HepG2 (cell line): Measurements from ENCODE around the gene GJD4. TPM values are rescaled to one million over a fixed set of nuclear protein-coding genes. Genes with fewer than 3 reads are reported as not detected.

Source experiments
- BRF2 ChIP-seq: sonication (generic); formaldehyde crosslinking; IDR thresholded peaks from 2 replicates; pipeline ENCODE4 v1.8.1; 2022; ENCODE audit warnings: mild to moderate bottlenecking, missing genetic modification reagents
- CEBPZ ChIP-seq: IDR thresholded peaks from 2 replicates; pipeline ENCODE4 v1.6.1; 2012; ENCODE audit warnings: low read length, improper control_type of control experiment
- DMAP1 ChIP-seq: IDR thresholded peaks from 2 replicates; pipeline ENCODE4 v1.6.1; 2016
- JUND ChIP-seq: sonication (generic); formaldehyde crosslinking; IDR thresholded peaks from 2 replicates; pipeline ENCODE4 v1.8.0; 2022; ENCODE audit warnings: mild to moderate bottlenecking, missing genetic modification reagents
- SRSF4 ChIP-seq: fragments of 200-400 bp; formaldehyde crosslinking; IDR thresholded peaks from one replicate; pipeline ENCODE4 v1.6.1; 2018; ENCODE audit warnings: mild to moderate bottlenecking, low read depth, low read length, moderate library complexity; ENCODE audit not compliant: poor library complexity, severe bottlenecking
- ZBTB4 ChIP-seq: sonication (generic); formaldehyde crosslinking; IDR thresholded peaks from 2 replicates; pipeline ENCODE4 v1.4.0; 2020; ENCODE audit warnings: missing genetic modification reagents, mild to moderate bottlenecking, borderline replicate concordance
- ZFP91 ChIP-seq: sonication (generic); formaldehyde crosslinking; IDR thresholded peaks from 2 replicates; pipeline ENCODE4 v1.9.0; 2022; ENCODE audit warnings: missing genetic modification reagents, mild to moderate bottlenecking, borderline replicate concordance
- ZMAT3 ChIP-seq: sonication (generic); formaldehyde crosslinking; conservative IDR thresholded peaks from 2 replicates; pipeline ENCODE4 v1.7.0; 2021; ENCODE audit warnings: missing genetic modification reagents
- ZNF382 ChIP-seq: sonication (generic); formaldehyde crosslinking; IDR thresholded peaks from 2 replicates; pipeline ENCODE4 v1.5.0; 2020; ENCODE audit warnings: missing genetic modification reagents, mild to moderate bottlenecking, borderline replicate concordance
- ZNF672 ChIP-seq: sonication (generic); formaldehyde crosslinking; IDR thresholded peaks from 2 replicates; pipeline ENCODE4 v1.8.1; 2022; ENCODE audit warnings: missing genetic modification reagents
- ZNF691 ChIP-seq: sonication (generic); formaldehyde crosslinking; IDR thresholded peaks from 2 replicates; pipeline ENCODE4 v1.4.0; 2020; ENCODE audit warnings: missing genetic modification reagents, low read depth, mild to moderate bottlenecking, borderline replicate concordance
- polyA plus RNA-seq, 8 experiments: library from polyadenylated mRNA; depleted of rRNA in 3 of 8; stranded (reverse) in 7 of 8; unstranded in 1 of 8; fragments of >200 nt; fragmentation: Illumina TruSeq in 4 of 8; extraction: Trizol in 4 of 8; gene quantifications; 2 replicates each; pipeline versions ENCODE4 v1.2.1 to v1.2.3, GENCODE V29; 2011 to 2016; ENCODE audit warnings: low read depth in 4 of 8, missing spikeins in 1 of 8, mixed read lengths in 1 of 8; ENCODE audit not compliant: insufficient read depth in 1 of 8
- total RNA-seq, 5 experiments: library from RNA; depleted of rRNA; stranded (reverse); fragments of >200 nt; fragmentation: Illumina TruSeq; extraction: Trizol; gene quantifications; 2 replicates each; pipeline ENCODE4 v1.2.3, GENCODE V29; 2016; ENCODE audit warnings: low read depth in 1 of 5

GJD4 gene
- total and polyA plus RNA-seq, 2 of the 13 experiments (the other 11 are each of a cell fraction or from before 2014, with no cell fraction given): not detected

GRCh38 chr10:35614312-35614711 is 9.2 kb downstream of the GJD4 start (continued):
- TF ChIP-seq CEBPZ (no peak), ZNF382 (CRISPR knock-in tag) (no peak), ZFP91 (CRISPR knock-in tag) (no peak), ZMAT3 (CRISPR knock-in tag) (no peak), SRSF4 (no peak), ZNF691 (CRISPR knock-in tag) (no peak), DMAP1 (CRISPR knock-in tag) (no peak), ZNF672 (no peak), ZBTB4 (CRISPR knock-in tag) (no peak), JUND (CRISPR knock-in tag) (no peak), BRF2 (no peak)
